Kidney epithelial cell (primary cell): ENCODE data around the gene KCNQ1. TPM values are rescaled to one million over a fixed set of nuclear protein-coding genes. Genes with fewer than 3 reads are reported as not detected.

ENCODE experiments used
- DNase-seq: peaks from one replicate; pipeline ENCODE4 v3.0.0-alpha.2; 2010; ENCODE audit warnings: low read depth
- H3K27me3 ChIP-seq: 2 replicates; pipeline ENCODE4 v1.6.0; 2011; ENCODE audit warnings: low read length; ENCODE audit not compliant: control insufficient read depth, insufficient read depth
- H3K36me3 ChIP-seq: 2 replicates; pipeline ENCODE4 v1.5.1; 2011; ENCODE audit warnings: low read length; ENCODE audit not compliant: control insufficient read depth, insufficient read depth
- H3K4me3 ChIP-seq: 2 replicates; pipeline ENCODE4 v1.5.1; 2011; ENCODE audit warnings: low read depth, mild to moderate bottlenecking, control low read depth, low read length
- CTCF ChIP-seq: IDR thresholded peaks from 2 replicates; pipeline ENCODE4 v1.5.1; 2011; ENCODE audit warnings: mild to moderate bottlenecking, moderate library complexity, low read length, control low read depth, inconsistent platforms; ENCODE audit not compliant: insufficient read depth, poor library complexity, severe bottlenecking
- total RNA-seq: library from RNA; depleted of rRNA; stranded (reverse); fragments of >200 nt; gene quantifications from 2 replicates; pipeline ENCODE4 v1.2.3, GENCODE V29; 2015

Gene KCNQ1
- total RNA-seq, 1 donor from 2014 or later, result 2.3 TPM

- Histone ChIP-seq H3K36me3 (no peaks in the 10 kb centered on the region), H3K4me3 (no peak overlapping the region), H3K27me3 (peaks cover 5% of the 10 kb centered on the region)
- no peak for TF ChIP-seq CTCF
- no peak for DNase-seq
Measured at GRCh38 chr11:2818021-2818420, 373.2 kb downstream of the KCNQ1 start.

- H3K36me3 ChIP-seq, result no peaks in the 10 kb centered on the region
Measured at GRCh38 chr11:2818503-2818902, 373.7 kb downstream of the KCNQ1 start.

GRCh38 chr11:2819316-2819715, 374.5 kb downstream of the KCNQ1 start:
- H3K4me3 ChIP-seq, result no peak overlapping the region
- H3K27me3 ChIP-seq, result peaks cover 5% of the 10 kb centered on the region
- DNase-seq, result no peak
- H3K36me3 ChIP-seq, result no peaks in the 10 kb centered on the region
- TF ChIP-seq CTCF, result no peak

More at GRCh38 chr11:2818503-2818902, 373.7 kb downstream of the KCNQ1 start:
- TF ChIP-seq CTCF, result no peak
- peaks cover 5% of the 10 kb centered on the region for H3K27me3 ChIP-seq
- DNase-seq, result no peak
- no peak overlapping the region for H3K4me3 ChIP-seq

- no peak overlapping the region for H3K4me3 ChIP-seq
- no peaks in the 10 kb centered on the region for H3K36me3 ChIP-seq
- DNase-seq, result no peak
- no peaks in the 10 kb centered on the region for H3K27me3 ChIP-seq
- no peak for TF ChIP-seq CTCF
Measured at GRCh38 chr11:2820976-2821375, 376.2 kb downstream of the KCNQ1 start.

- H3K27me3 ChIP-seq, result no peaks in the 10 kb centered on the region
- no peaks in the 10 kb centered on the region for H3K36me3 ChIP-seq
- DNase-seq, result no peak
- no peak for TF ChIP-seq CTCF
- H3K4me3 ChIP-seq, result no peak overlapping the region
Measured at GRCh38 chr11:2821891-2822290, 377.1 kb downstream of the KCNQ1 start.

- Histone ChIP-seq H3K27me3 (no peaks in the 10 kb centered on the region), H3K4me3 (no peak overlapping the region), H3K36me3 (no peaks in the 10 kb centered on the region)
- no peak for DNase-seq
- no peak for TF ChIP-seq CTCF
Measured at GRCh38 chr11:2824851-2825250, 380.0 kb downstream of the KCNQ1 start.
